DND-41 (cell line): ENCODE results near the gene ABHD17A.

Experiments
- ATAC-seq: fragments of 200-7000 bp; cut with Tn5 transposase; 3 replicates; pipeline ENCODE4 v1.9.1; 2021; ENCODE audit warnings: low read depth; ENCODE audit not compliant: insufficient read depth
- DNase-seq: peaks from one replicate; pipeline ENCODE4 v3.0.0-alpha.2; 2020
- H2AFZ ChIP-seq: 2 replicates; pipeline ENCODE4 v1.6.0; 2012; ENCODE audit warnings: low read depth, low read length
- H3K27ac ChIP-seq: 2 replicates; pipeline ENCODE4 v1.5.1; 2012; ENCODE audit warnings: low read length, inconsistent platforms
- H3K27me3 ChIP-seq: fragments of 200-600 bp; sonication (generic); 2 replicates; pipeline ENCODE4 v1.6.0; 2012; ENCODE audit warnings: low read length, mild to moderate bottlenecking, inconsistent platforms; ENCODE audit not compliant: insufficient read depth, poor library complexity
- H3K36me3 ChIP-seq: 2 replicates; pipeline ENCODE4 v1.5.1; 2012; ENCODE audit warnings: low read length, inconsistent platforms; ENCODE audit not compliant: insufficient read depth
- H3K4me1 ChIP-seq: 2 replicates; pipeline ENCODE4 v1.5.1; 2012; ENCODE audit warnings: mild to moderate bottlenecking, low read length; ENCODE audit not compliant: insufficient read depth
- H3K4me2 ChIP-seq: 2 replicates; pipeline ENCODE4 v1.6.0; 2012; ENCODE audit warnings: mild to moderate bottlenecking, moderate library complexity, low read length, inconsistent platforms; ENCODE audit not compliant: insufficient read depth
- H3K4me3 ChIP-seq, 2 experiments: fragments of 200-600 bp in 1 of 2; shearing (Covaris generic) in 1 of 2; 2 replicates each; pipeline ENCODE4 v1.5.1; 2012 to 2016; ENCODE audit warnings: inconsistent platforms in 2 of 2, low read length in 2 of 2, mild to moderate bottlenecking in 2 of 2, low read depth in 1 of 2, moderate library complexity in 1 of 2
- H3K79me2 ChIP-seq: 2 replicates; pipeline ENCODE4 v1.6.0; 2012; ENCODE audit warnings: low read length, inconsistent platforms; ENCODE audit not compliant: insufficient read depth
- H3K9ac ChIP-seq: 2 replicates; pipeline ENCODE4 v1.6.0; 2012; ENCODE audit warnings: low read depth, mild to moderate bottlenecking, inconsistent platforms, low read length, moderate library complexity
- H3K9me3 ChIP-seq: 2 replicates; pipeline ENCODE4 v1.5.1; 2012; ENCODE audit warnings: low read length, moderate library complexity, mild to moderate bottlenecking, inconsistent platforms; ENCODE audit not compliant: insufficient read depth, severe bottlenecking
- H4K20me1 ChIP-seq: 2 replicates; pipeline ENCODE4 v1.6.0; 2012; ENCODE audit warnings: low read length; ENCODE audit not compliant: insufficient read depth
- EZH2 ChIP-seq: IDR thresholded peaks from 3 replicates; pipeline ENCODE4 v1.6.1; 2012; ENCODE audit warnings: borderline replicate concordance, low read depth, mild to moderate bottlenecking, moderate library complexity, low read length, inconsistent platforms; ENCODE audit not compliant: severe bottlenecking
- TF ChIP-seq, protein P1 (sequence below): IDR thresholded peaks from 2 replicates; pipeline ENCODE4 v1.5.1; 2012; ENCODE audit warnings: borderline replicate concordance, low read length, moderate library complexity, mild to moderate bottlenecking; ENCODE audit not compliant: poor library complexity, severe bottlenecking; ENCODE audit errors: extremely low read depth

Gene ABHD17A

DNA sequence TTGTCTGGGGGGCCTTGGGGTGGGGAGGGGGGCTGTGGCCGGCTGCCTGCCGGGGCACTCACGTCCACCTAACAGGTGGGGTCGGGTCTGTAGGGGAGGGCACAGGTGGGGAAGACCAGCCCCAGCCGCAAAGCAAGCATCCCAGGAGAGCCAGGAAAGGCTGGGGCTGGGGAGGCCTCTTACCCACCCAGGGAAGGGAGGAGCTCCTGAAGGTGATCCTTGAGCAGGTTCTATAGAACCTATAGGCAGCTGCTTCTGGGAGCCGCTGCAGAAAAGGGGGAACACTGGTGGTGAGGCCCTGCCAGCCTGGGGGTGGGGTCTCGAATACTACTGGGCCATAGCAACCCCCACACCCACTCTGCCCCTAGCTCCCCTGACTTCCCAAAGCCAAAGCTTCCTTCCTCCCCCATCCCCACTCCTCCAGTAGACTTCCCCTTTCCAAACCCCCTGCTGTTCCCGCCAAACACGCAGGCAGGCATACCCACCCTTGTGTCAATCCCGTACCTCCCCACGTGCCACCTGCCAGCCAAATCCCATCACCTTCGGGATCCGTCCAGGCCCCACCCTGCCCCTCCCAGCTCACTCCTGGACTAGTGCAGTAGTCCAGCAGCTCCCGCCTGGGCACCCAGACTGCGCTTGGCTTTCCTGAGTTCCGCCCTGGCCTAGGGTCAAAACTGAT is 27.5 kb downstream of the ABHD17A start:
- Histone ChIP-seq H2AFZ (no peak overlapping the region), H3K27me3 (no peaks in the 10 kb centered on the region), H3K9me3 (no peaks in the 10 kb centered on the region), H3K9ac (no peak overlapping the region), H4K20me1 (peaks cover 93% of the 10 kb centered on the region), H3K27ac (no peak overlapping the region), H3K79me2 (peaks cover 93% of the 10 kb centered on the region), H3K4me3 (no peak overlapping the region), H3K4me1 (peaks cover 39% of the 10 kb centered on the region), H3K36me3 (peaks cover 8% of the 10 kb centered on the region), H3K4me2 (no peak overlapping the region)
- no peak for DNase-seq
- ATAC-seq = no peak
- TF ChIP-seq, protein P1, sequence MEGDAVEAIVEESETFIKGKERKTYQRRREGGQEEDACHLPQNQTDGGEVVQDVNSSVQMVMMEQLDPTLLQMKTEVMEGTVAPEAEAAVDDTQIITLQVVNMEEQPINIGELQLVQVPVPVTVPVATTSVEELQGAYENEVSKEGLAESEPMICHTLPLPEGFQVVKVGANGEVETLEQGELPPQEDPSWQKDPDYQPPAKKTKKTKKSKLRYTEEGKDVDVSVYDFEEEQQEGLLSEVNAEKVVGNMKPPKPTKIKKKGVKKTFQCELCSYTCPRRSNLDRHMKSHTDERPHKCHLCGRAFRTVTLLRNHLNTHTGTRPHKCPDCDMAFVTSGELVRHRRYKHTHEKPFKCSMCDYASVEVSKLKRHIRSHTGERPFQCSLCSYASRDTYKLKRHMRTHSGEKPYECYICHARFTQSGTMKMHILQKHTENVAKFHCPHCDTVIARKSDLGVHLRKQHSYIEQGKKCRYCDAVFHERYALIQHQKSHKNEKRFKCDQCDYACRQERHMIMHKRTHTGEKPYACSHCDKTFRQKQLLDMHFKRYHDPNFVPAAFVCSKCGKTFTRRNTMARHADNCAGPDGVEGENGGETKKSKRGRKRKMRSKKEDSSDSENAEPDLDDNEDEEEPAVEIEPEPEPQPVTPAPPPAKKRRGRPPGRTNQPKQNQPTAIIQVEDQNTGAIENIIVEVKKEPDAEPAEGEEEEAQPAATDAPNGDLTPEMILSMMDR = no peak
- TF ChIP-seq EZH2 = no peak

GRCh38 chr19:1856698-1857603 is 28.3 kb downstream of the ABHD17A start:
- no peak overlapping the region for H3K4me2 ChIP-seq

GRCh38 chr19:1856345-1856697 is 29.0 kb downstream of the ABHD17A start:
- Histone ChIP-seq H4K20me1 (peaks cover 91% of the 10 kb centered on the region), H3K27me3 (no peaks in the 10 kb centered on the region), H3K27ac (no peak overlapping the region), H3K4me2 (no peak overlapping the region; the same call in 1 of the 2 replicates), H2AFZ (no peak overlapping the region), H3K4me1 (peaks cover 39% of the 10 kb centered on the region), H3K79me2 (peaks cover 85% of the 10 kb centered on the region), H3K36me3 (peaks cover 8% of the 10 kb centered on the region), H3K4me3 (no peak overlapping the region), H3K9ac (no peak overlapping the region), H3K9me3 (no peaks in the 10 kb centered on the region)
- DNase-seq (no peak), ATAC-seq (no peak)
- TF ChIP-seq EZH2 = no peak
- TF ChIP-seq, protein P1 = no peak

More at GRCh38 chr19:1856698-1857603, 28.3 kb downstream of the ABHD17A start:
- Histone ChIP-seq H3K9me3 (no peaks in the 10 kb centered on the region), H3K4me1 (peaks cover 40% of the 10 kb centered on the region), H3K9ac (no peak overlapping the region), H4K20me1 (peaks cover 94% of the 10 kb centered on the region), H2AFZ (no peak overlapping the region), H3K79me2 (peaks cover 91% of the 10 kb centered on the region), H3K27me3 (no peaks in the 10 kb centered on the region), H3K36me3 (peaks cover 8% of the 10 kb centered on the region), H3K27ac (no peak overlapping the region), H3K4me3 (no peak overlapping the region)
- DNase-seq (no peak), ATAC-seq (no peak)
- no peak for TF ChIP-seq EZH2

- Histone ChIP-seq H3K4me2 (no peak overlapping the region; the same call in 1 of the 2 replicates), H4K20me1 (peaks cover 90% of the 10 kb centered on the region), H3K79me2 (peaks cover 81% of the 10 kb centered on the region), H3K27ac (no peak overlapping the region), H3K4me3 (no peak overlapping the region), H3K27me3 (no peaks in the 10 kb centered on the region), H2AFZ (no peak overlapping the region), H3K9ac (no peak overlapping the region), H3K36me3 (peaks cover 8% of the 10 kb centered on the region), H3K4me1 (peaks cover 34% of the 10 kb centered on the region), H3K9me3 (no peaks in the 10 kb centered on the region)
- no peak for ATAC-seq
- no peak for TF ChIP-seq EZH2
- TF ChIP-seq, protein P1 = no peak
- no peak for DNase-seq
These were observed 29.5 kb downstream of the ABHD17A start for GRCh38 chr19:1855828-1856255.
